ENCODE measurements around the gene FLT3. TPM values are rescaled to one million over a fixed set of nuclear protein-coding genes. Genes with fewer than 3 reads are reported as not detected.
"Not testable (repeated sequence)": the region's sequence is repeated elsewhere in the genome, so short reads cannot be mapped to it uniquely, and the experiment has no call there.

The FLT3 gene
- polyA plus RNA-seq, 1 donor, result 0.15 TPM

DNA sequence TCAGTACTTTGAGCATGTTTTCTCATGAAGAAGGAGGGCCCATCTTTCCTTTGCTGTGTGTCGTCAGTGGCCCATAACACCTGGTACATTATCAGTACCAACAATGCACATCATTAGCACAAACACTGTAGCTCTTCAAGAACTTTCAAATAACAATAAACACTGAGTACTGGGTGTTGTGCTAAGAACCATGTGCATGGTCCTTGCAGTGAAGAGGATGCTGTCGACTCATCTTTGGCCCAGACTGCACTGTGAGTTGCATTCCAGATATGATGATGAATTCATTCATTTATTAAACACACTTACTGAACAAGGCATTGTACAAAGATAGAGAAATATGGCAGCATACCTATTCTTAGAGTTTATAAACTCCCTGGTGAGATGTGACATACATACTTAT, 55.8 kb downstream of the FLT3 start:
- no peak for DNase-seq (ENCODE audit: low read depth)

- DNase-seq (ENCODE audit: low read depth), result no peak
Measured at GRCh38 chr13:28043224-28043623, 57.2 kb downstream of the FLT3 start.

- DNase-seq (ENCODE audit: low read depth), result no peak
Measured at GRCh38 chr13:28041501-28041900, 58.9 kb downstream of the FLT3 start.

GRCh38 chr13:28041031-28041461, 59.3 kb downstream of the FLT3 start:
- no peak for DNase-seq (ENCODE audit: low read depth)

- no peak for DNase-seq (ENCODE audit: low read depth)
Measured at GRCh38 chr13:28037399-28037798, 63.0 kb downstream of the FLT3 start.

DNA sequence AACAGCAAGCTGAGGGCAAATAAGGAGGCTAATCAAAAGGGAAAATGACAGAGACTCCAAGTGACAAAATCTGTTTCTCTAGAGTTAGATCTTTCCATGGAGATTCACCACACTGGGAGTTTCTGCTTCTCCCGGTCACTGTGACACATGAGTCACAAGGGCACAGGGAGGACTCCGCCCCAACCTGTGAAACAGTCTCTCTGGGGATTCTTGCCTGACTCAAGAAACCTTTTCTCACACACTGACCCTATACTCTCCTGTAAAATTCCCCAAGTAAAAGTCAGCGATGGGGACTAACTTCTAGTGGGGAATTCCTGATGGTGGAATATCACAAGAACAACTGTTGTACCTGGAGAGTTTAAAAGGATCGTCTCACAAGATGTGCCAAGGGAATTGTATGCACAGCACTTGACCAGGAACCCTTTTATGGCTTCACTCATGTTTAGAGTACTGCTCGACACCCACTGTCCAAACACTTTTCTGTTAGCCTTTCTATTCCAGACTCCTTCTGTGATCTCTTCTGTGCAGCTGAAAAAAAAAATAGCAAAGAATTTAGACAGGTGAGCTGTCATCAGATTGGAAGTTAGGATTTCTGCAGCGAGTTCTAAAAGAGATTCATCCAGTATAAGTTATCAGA, 65.1 kb downstream of the FLT3 start:
- no peak for DNase-seq (ENCODE audit: low read depth)

- no peak for DNase-seq (ENCODE audit: low read depth)
Measured at GRCh38 chr13:28033894-28034655, 66.3 kb downstream of the FLT3 start.

DNA sequence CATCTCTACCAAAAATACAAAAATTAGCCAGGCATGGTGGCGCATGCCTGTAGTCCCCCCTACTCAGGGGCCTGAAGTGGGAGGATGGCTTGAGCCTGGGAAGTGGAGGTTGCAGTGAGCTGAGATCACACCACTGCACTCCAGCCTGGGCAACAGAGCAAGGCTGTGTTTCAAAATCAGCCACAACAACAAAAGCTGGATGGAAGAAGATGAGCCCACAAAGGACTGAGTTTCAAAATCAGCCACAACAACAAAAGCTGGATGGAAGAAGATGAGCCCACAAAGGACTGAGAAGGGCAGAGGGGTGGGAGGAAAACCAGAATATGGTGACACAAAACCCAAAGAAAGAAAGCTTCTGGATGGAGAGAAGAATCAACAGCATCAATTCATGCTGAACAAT, 67.9 kb downstream of the FLT3 start:
- not testable (repeated sequence) for DNase-seq (ENCODE audit: low read depth)

DNA sequence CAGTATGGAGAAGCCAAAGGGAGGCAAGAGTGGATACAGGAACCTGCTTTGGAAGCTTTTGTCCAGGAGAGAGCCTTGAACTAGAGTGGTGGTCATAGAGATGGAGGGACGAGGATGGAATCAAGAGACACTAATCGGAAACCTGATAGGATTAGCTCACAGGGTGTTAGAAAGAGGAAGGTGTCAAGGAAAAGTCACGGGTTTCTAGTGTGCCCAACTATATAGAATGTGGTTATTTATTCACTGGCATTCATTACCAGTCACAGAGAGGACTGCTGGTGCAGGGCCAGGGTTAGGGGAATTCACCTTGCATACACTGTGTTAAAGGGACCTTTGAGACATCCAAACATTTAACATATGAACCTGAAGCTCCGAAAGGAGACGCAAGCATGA, 68.5 kb downstream of the FLT3 start:
- DNase-seq (ENCODE audit: low read depth), result no peak

GRCh38 chr13:28031220-28031895, 69.0 kb downstream of the FLT3 start:
- DNase-seq (ENCODE audit: low read depth), result no peak

DNA sequence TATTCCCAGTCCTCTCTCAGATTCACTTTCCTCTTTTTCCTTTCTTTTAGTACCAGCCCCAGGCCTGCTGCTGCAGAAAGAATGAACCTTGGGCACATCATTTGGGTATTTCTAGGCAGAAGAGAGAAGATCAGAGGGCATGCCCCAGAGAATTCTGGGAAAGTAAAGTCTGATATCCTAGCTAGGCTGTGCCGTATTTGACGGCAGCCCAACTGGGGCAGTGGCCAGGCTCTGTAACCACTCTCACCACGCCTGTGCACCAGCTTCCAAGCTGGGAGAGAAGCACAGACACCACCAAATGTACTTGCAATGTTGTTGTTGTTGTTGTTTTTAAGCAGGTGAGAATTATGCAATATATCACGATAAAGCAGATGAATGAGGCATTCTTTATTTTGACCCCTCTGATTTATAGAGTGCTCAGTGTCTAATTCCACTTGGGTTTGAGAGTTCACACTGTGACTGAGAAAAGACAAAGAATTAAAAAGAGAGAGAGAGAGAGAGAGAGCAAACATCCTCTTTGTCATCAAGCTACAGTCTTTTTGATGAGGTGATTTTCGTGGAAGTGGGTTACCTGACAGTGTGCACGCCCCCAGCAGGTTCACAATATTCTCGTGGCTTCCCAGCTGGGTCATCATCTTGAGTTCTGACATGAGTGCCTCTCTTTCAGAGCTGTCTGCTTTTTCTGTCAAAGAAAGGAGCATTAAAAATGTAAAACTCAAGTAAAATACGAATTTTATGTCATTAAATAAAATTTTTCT, 72.6 kb downstream of the FLT3 start:
- no peak for DNase-seq (ENCODE audit: low read depth)

GRCh38 chr13:28027071-28027470, 73.3 kb downstream of the FLT3 start:
- no peak for DNase-seq (ENCODE audit: low read depth)

- DNase-seq (ENCODE audit: low read depth), result no peak
Measured at GRCh38 chr13:28026508-28026907, 73.9 kb downstream of the FLT3 start.

GRCh38 chr13:28022848-28023518, 77.4 kb downstream of the FLT3 start:
- DNase-seq (ENCODE audit: low read depth), result no peak

- DNase-seq (ENCODE audit: low read depth), result no peak
Measured at GRCh38 chr13:28014301-28014700, 86.1 kb downstream of the FLT3 start.

- no peak for DNase-seq (ENCODE audit: low read depth)
Measured at GRCh38 chr13:28013482-28013881, 86.9 kb downstream of the FLT3 start.

GRCh38 chr13:28012896-28013295, 87.5 kb downstream of the FLT3 start:
- no peak for DNase-seq (ENCODE audit: low read depth)

DNA sequence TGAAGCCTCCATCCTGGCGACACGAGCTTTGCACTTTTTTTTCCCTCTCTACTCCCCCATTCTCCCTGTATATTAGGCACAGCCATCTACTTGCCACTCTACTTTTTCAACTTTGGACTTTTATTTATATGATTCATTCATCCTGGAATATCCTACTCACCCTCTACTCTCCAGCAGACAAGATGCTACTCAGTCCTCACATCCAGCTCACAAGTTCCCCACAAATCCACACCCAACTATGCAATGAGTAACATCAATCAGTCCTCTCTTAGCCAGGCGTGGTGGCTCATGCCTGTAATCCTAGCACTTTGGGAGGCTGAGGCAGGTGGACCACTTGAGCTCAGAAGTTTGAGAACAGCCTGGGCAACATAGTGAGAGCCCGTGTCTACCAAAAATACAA, 88.0 kb downstream of the FLT3 start:
- DNase-seq (ENCODE audit: low read depth), result no peak

DNA sequence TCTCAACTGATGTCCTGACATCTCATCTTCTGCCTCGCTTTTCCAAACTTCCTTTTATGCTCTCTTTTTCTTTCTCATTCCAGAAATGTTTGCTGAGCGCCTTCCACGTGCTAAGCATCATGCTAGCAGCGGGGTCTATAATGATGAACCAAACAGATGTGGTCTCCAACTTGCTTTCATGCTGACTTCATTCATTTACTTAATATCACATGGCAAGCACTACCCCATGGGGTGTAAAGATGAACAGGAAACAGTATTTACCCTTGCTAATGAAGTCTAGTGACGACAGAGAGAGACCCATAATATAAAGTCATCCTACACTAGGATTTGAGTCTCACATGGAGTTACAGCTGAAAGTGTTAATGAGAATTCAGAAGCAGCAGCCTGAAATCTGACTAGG, 90.3 kb downstream of the FLT3 start:
- DNase-seq (ENCODE audit: low read depth), result no peak

GRCh38 chr13:28005016-28005415, 95.4 kb downstream of the FLT3 start:
- not testable (repeated sequence) for DNase-seq (ENCODE audit: low read depth)

- DNase-seq (ENCODE audit: low read depth), result no peak
Measured at GRCh38 chr13:28002886-28003698, 97.3 kb downstream of the FLT3 start.
